ENCODE data around the gene RCSD1.

DNA sequence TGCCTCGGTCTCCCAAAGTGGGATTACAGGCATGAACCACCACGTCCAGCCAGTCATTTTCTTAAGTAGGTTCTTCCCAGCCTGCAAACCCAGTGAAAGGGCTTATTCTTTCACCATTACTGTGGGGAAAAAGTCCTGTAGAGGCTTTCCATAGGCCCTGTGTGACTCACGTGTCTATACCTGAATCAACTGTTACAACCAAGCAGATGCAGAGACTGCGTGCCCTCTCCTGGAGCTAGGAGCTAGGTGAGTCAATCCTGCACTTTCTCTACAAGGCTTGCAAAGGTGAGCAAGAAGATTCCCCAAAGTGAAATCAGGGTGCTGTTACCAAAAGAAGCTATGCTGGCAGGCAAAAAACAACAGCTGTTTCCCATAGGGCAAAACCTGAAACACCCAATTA lies 77.9 kb downstream of the RCSD1 start:
- TF ChIP-seq, protein P1, sequence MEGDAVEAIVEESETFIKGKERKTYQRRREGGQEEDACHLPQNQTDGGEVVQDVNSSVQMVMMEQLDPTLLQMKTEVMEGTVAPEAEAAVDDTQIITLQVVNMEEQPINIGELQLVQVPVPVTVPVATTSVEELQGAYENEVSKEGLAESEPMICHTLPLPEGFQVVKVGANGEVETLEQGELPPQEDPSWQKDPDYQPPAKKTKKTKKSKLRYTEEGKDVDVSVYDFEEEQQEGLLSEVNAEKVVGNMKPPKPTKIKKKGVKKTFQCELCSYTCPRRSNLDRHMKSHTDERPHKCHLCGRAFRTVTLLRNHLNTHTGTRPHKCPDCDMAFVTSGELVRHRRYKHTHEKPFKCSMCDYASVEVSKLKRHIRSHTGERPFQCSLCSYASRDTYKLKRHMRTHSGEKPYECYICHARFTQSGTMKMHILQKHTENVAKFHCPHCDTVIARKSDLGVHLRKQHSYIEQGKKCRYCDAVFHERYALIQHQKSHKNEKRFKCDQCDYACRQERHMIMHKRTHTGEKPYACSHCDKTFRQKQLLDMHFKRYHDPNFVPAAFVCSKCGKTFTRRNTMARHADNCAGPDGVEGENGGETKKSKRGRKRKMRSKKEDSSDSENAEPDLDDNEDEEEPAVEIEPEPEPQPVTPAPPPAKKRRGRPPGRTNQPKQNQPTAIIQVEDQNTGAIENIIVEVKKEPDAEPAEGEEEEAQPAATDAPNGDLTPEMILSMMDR (IDR thresholded peaks at IDR 0.05; ENCODE audit: low read depth, low read length, poor library complexity, severe bottlenecking): no peak
- TF ChIP-seq EZH2phosphoT487 (IDR thresholded peaks at IDR 0.05; ENCODE audit: borderline replicate concordance, low read length): no peak

Measured in DOHH2 (cell line).